NCI-H128 (cell line): ENCODE measurements around the gene ADAMTS16.

ENCODE experiments used
- DNase-seq: peaks from one replicate; lab custom pipeline; 2025; ENCODE audit not compliant: unreplicated experiment; lab: John Stamatoyannopoulos, UW

Gene ADAMTS16

GRCh38 chr5:5369051-5369605 is 229.0 kb downstream of the ADAMTS16 start:
- no peak for DNase-seq
